Peyer's patch (tissue), 4 donors: ENCODE results near the gene CDK5RAP3. TPM values are rescaled to one million over a fixed set of nuclear protein-coding genes. Genes with fewer than 3 reads are reported as not detected.

Source experiments
- DNase-seq, 3 donors: peaks; one replicate each; pipeline ENCODE4 v3.0.0-alpha.2; 2017 to 2019
- H3K27ac ChIP-seq, 4 donors: fragments of 200-600 bp; sonication (generic); one replicate each; pipeline ENCODE4 v1.5.1; 2016 to 2019
- H3K27me3 ChIP-seq, 2 donors: fragments of 200-600 bp; sonication (generic); one replicate each; pipeline ENCODE4 v1.5.1; 2019
- H3K36me3 ChIP-seq, 3 donors: fragments of 200-600 bp; sonication (generic); one replicate each; pipeline ENCODE4 v1.5.1; 2016 to 2019
- H3K4me1 ChIP-seq, 4 donors: fragments of 200-600 bp; sonication (generic); one replicate each; pipeline ENCODE4 v1.5.1; 2016 to 2019
- H3K4me3 ChIP-seq, 4 donors: fragments of 200-600 bp; sonication (generic); 1 replicate in 3 of 4; 2 replicates in 1 of 4; pipeline ENCODE4 v1.5.1; 2016 to 2019; ENCODE audit warnings: mild to moderate bottlenecking in 1 of 4
- H3K9me3 ChIP-seq, 4 donors: fragments of 200-600 bp; sonication (generic); one replicate each; pipeline ENCODE4 v1.5.1; 2016 to 2019; ENCODE audit warnings: mild to moderate bottlenecking in 1 of 4
- POLR2A ChIP-seq, 2 donors: fragments of 450-650 bp; IDR thresholded peaks; one replicate each; pipeline ENCODE4 v1.5.1; 2017; ENCODE audit warnings: antibody characterized with exemption in 2 of 2, mild to moderate bottlenecking in 2 of 2, moderate library complexity in 2 of 2
- total RNA-seq, 4 donors: library from RNA; depleted of rRNA; stranded (reverse); fragments of >200 nt; gene quantifications; one replicate each; pipeline ENCODE4 v1.1.0, GENCODE V29; 2016
- TF ChIP-seq, protein P1 (sequence below), 6 experiments: fragments of 450-650 bp in 4 of 6; fragments of 200-600 bp in 2 of 6; sonication (generic) in 1 of 6; IDR thresholded peaks; one replicate each; pipeline ENCODE4 v1.5.1; 2017 to 2019; ENCODE audit warnings: antibody characterized with exemption in 6 of 6, mild to moderate bottlenecking in 3 of 6, moderate library complexity in 1 of 6

CDK5RAP3 gene
- total RNA-seq, 4 donors from 2014 or later = 198 to 1,062 (median 553) TPM

DNA sequence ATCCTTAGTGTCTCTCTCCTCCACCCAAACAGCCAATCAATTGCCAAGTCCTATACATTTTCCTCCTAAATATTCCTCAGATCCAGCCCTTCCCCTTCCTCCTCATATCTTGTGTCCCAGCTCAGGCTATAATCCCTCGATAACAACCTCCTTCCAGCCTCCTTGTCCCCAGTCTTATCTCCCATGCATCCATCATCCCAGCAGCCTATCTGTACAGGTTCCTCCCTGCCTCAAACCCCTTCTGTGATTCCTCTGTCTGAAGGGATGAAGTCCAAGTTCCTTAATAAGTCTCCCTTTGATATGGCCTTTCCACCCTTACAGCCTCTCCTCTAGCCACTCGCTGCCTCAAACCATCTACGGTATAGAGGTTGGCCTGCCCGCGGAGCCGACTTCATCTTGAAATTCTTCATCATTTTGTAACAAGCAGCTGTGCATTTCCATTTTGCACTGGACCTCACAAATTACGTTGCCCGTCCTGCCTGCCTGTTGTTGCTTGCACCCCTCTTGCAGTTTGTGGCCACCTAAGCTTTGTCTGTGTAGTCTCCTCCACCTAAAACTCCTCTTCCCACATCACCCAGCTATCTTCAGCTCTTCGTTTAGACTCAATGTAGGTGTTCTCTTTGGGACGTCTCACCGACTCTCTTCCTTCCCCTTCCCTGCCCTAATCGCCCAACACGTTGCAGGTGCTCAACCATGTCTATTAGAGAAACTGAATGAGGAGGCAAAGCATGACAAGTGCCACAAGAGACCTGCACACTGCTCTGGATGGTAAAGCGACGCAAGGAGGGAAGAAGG is 786 bp upstream of the CDK5RAP3 start:
- Histone ChIP-seq H3K27me3 (no peaks in the 10 kb centered on the region), H3K9me3 (no peaks in the 10 kb centered on the region), H3K36me3 (peaks cover 0 to 20% (median 0%) of the 10 kb centered on the region in 3 donors), H3K4me3 (peak overlapping the region; percentile 20 to 91 (median 90)), H3K27ac (peak overlapping the region in 3 of 4 donors; percentile 30 to 87 (median 35)), H3K4me1 (peaks cover 0 to 32% (median 2%) of the 10 kb centered on the region in 4 donors)
- TF ChIP-seq POLR2A (IDR thresholded peaks at IDR 0.05) = no peak
- TF ChIP-seq, protein P1, sequence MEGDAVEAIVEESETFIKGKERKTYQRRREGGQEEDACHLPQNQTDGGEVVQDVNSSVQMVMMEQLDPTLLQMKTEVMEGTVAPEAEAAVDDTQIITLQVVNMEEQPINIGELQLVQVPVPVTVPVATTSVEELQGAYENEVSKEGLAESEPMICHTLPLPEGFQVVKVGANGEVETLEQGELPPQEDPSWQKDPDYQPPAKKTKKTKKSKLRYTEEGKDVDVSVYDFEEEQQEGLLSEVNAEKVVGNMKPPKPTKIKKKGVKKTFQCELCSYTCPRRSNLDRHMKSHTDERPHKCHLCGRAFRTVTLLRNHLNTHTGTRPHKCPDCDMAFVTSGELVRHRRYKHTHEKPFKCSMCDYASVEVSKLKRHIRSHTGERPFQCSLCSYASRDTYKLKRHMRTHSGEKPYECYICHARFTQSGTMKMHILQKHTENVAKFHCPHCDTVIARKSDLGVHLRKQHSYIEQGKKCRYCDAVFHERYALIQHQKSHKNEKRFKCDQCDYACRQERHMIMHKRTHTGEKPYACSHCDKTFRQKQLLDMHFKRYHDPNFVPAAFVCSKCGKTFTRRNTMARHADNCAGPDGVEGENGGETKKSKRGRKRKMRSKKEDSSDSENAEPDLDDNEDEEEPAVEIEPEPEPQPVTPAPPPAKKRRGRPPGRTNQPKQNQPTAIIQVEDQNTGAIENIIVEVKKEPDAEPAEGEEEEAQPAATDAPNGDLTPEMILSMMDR (IDR thresholded peaks at IDR 0.05) = no peak
- no peak for DNase-seq

DNA sequence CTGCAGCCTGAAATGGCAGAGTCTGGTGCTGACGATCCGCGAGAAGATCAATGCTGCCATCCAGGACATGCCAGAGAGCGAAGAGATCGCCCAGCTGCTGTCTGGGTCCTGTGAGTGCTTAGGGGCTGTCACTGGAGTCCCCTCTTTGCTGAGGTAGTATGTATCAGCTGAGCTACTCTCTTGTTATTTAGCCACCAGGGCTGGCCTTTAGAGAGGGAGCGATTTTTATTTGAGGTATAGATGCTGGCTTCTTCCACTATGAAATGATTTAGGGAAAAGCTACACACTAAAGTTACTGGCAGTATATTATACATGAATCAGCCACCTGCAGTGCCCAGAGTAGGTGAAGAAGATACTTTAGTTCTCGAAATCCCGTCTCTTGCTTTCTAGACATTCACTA is 2.6 kb downstream of the CDK5RAP3 start:
- no peak for TF ChIP-seq POLR2A (IDR thresholded peaks at IDR 0.05)
- TF ChIP-seq, protein P1 (IDR thresholded peaks at IDR 0.05) = no peak
- peaks cover 0 to 16% (median 2%) of the 10 kb centered on the region in 4 donors for H3K4me1 ChIP-seq
- H3K36me3 ChIP-seq = peaks cover 0 to 54% (median 0%) of the 10 kb centered on the region in 3 donors
- H3K4me3 ChIP-seq = no peak overlapping the region
- H3K27ac ChIP-seq = no peak overlapping the region
- H3K27me3 ChIP-seq = no peaks in the 10 kb centered on the region
- H3K9me3 ChIP-seq = no peaks in the 10 kb centered on the region
- DNase-seq = no peak

DNA sequence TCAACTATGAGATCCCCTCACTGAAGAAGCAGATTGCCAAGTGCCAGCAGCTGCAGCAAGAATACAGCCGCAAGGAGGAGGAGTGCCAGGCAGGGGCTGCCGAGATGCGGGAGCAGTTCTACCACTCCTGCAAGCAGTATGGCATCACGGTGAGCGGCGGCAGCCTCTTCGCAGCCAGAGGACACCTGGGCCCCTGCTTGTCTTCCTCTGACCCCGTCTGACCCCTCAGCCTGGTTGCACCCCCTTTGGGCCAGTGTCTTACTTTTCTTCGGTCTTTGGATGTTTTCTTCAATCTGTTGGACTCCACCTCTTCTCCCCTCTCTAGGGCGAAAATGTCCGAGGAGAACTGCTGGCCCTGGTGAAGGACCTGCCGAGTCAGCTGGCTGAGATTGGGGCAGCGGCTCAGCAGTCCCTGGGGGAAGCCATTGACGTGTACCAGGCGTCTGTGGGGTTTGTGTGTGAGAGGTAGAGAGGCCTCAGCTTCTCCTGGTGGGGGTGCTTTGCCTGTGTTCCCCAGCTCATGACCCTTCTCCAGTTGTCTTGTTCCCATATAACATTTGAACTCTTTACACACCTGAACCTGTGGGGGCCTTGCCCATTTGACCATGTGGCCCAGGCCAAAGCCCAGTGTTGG is 4.4 kb downstream of the CDK5RAP3 start:
- Histone ChIP-seq H3K4me3 (no peak overlapping the region), H3K4me1 (peaks cover 0 to 13% (median under 1%) of the 10 kb centered on the region in 4 donors), H3K9me3 (no peaks in the 10 kb centered on the region), H3K27me3 (no peaks in the 10 kb centered on the region), H3K27ac (no peak overlapping the region), H3K36me3 (peaks cover 0 to 71% (median 0%) of the 10 kb centered on the region in 3 donors)
- TF ChIP-seq, protein P1 (IDR thresholded peaks at IDR 0.05) = no peak
- no peak for TF ChIP-seq POLR2A (IDR thresholded peaks at IDR 0.05)
- no peak for DNase-seq

DNA sequence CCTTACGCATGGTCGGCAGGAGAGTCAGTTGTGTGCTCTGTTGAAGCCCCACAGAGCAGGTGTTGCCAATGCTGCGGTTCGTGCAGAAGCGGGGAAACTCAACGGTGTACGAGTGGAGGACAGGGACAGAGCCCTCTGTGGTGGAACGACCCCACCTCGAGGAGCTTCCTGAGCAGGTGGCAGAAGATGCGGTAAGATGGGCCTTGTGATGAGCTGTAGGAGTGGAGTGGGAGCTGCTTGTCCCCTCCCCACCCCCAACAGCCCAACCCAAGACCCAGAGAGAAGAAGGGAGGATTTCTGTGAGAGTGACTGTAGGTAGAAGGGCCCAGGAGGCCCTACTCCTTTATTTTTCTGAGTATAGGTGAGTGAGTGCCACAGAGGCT is 4.9 kb downstream of the CDK5RAP3 start:
- peaks cover 0 to 76% (median 0%) of the 10 kb centered on the region in 3 donors for H3K36me3 ChIP-seq
- no peak for TF ChIP-seq POLR2A (IDR thresholded peaks at IDR 0.05)
- TF ChIP-seq, protein P1 (IDR thresholded peaks at IDR 0.05) = no peak

DNA sequence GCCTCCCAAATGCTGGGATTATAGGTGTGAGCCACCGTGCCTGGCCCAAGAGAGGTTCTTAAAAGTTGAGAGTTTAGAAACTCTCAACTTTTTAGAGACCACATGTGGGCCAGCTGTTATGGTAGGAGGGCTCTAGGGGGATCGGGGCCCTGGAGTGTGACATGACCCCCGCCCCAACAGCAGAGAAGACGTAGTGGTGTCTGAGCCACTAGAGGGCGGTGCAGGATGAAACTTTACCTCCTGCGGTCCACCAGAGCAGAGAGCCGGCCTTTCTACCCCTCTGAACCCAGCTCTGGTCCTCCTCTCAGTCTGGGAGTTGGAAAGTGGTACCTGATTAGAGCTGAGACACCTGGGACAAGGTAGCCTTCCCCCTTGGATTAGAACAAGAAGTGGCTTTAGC is 7.4 kb downstream of the CDK5RAP3 start:
- Histone ChIP-seq H3K27ac (no peak overlapping the region), H3K36me3 (peaks cover 0 to 98% (median 0%) of the 10 kb centered on the region in 3 donors), H3K27me3 (no peaks in the 10 kb centered on the region), H3K4me1 (no peaks in the 10 kb centered on the region), H3K4me3 (no peak overlapping the region), H3K9me3 (no peaks in the 10 kb centered on the region)
- DNase-seq = peak; percentile 55 to 71 (median 65)
- TF ChIP-seq, protein P1 (IDR thresholded peaks at IDR 0.05) = peak; percentile 31 to 64 (median 54)
- no peak for TF ChIP-seq POLR2A (IDR thresholded peaks at IDR 0.05)

More for the DNA sequence above, 4.9 kb downstream of the CDK5RAP3 start:
- no peak overlapping the region for H3K4me3 ChIP-seq
- no peak for DNase-seq
- H3K27me3 ChIP-seq = no peaks in the 10 kb centered on the region
- no peaks in the 10 kb centered on the region for H3K9me3 ChIP-seq
- peaks cover 0 to 11% (median 0%) of the 10 kb centered on the region in 4 donors for H3K4me1 ChIP-seq
- H3K27ac ChIP-seq = no peak overlapping the region
